Calu3 (cell line): ENCODE data around the gene P3H3. TPM values are rescaled to one million over a fixed set of nuclear protein-coding genes. Genes with fewer than 3 reads are reported as not detected.

Experiments used
- BruUV-seq: library from RNA; stranded (reverse); fragments of 400-500 nt; replicated peaks from 2 replicates; lab custom pipeline; 2021; lab: Mats Ljungman, UMichigan
- CTCF ChIA-PET: fragments of 300-600 bp; sonication (Branson Sonifier 250); formaldehyde crosslinking; loops from one replicate; lab custom pipeline; 2022; ENCODE audit warnings: antibody characterized with exemption; lab: Charles Lee
- DNase-seq: peaks from one replicate; pipeline ENCODE4 v3.0.0; 2022
- H3K27ac Mint-ChIP-seq: one replicate; pipeline ENCODE4 v1.8.0; 2022; ENCODE audit warnings: mixed read lengths; ENCODE audit not compliant: unreplicated experiment
- H3K27me3 Mint-ChIP-seq: one replicate; pipeline ENCODE4 v1.8.0; 2022; ENCODE audit warnings: mixed read lengths; ENCODE audit not compliant: unreplicated experiment
- H3K36me3 Mint-ChIP-seq: one replicate; pipeline ENCODE4 v1.8.0; 2022; ENCODE audit warnings: mild to moderate bottlenecking, moderate library complexity, mixed read lengths; ENCODE audit not compliant: insufficient read depth, unreplicated experiment
- H3K4me1 Mint-ChIP-seq: one replicate; pipeline ENCODE4 v1.8.0; 2022; ENCODE audit warnings: mild to moderate bottlenecking, low read depth, mixed read lengths; ENCODE audit not compliant: unreplicated experiment
- H3K4me3 Mint-ChIP-seq: one replicate; pipeline ENCODE4 v1.8.0; 2022; ENCODE audit warnings: mild to moderate bottlenecking, low read depth, moderate library complexity, mixed read lengths; ENCODE audit not compliant: unreplicated experiment
- H3K9me3 Mint-ChIP-seq: one replicate; pipeline ENCODE4 v1.8.0; 2022; ENCODE audit warnings: low read depth, mixed read lengths; ENCODE audit not compliant: unreplicated experiment
- CTCF ChIP-seq: fragments of 200-600 bp; IDR thresholded peaks from one replicate; pipeline ENCODE4 v1.8.0; 2022; ENCODE audit warnings: antibody characterized with exemption; ENCODE audit not compliant: unreplicated experiment
- intact Hi-C: fragments of 100-400 bp; cut with micrococcal nuclease; formaldehyde crosslinking; loops from one replicate; pipeline ENCODE4 v1.10.0; 2022; ENCODE audit not compliant: unreplicated experiment
- total RNA-seq: library from RNA; stranded (reverse); gene quantifications from 2 replicates; pipeline ENCODE4 v1.2.3, GENCODE V29; 2022

The P3H3 gene
- total RNA-seq, 1 experiment from 2014 or later, result 0.45 TPM

- no peak for DNase-seq
- CTCF ChIA-PET, result no interaction called here
- H3K36me3 Mint-ChIP-seq, result no peaks in the 10 kb centered on the region
- no TSS peak for BruUV-seq
- H3K27me3 Mint-ChIP-seq, result peaks cover 28% of the 10 kb centered on the region
- no peak overlapping the region for H3K27ac Mint-ChIP-seq
- H3K4me3 Mint-ChIP-seq, result no peak overlapping the region
- H3K4me1 Mint-ChIP-seq, result peaks cover 4% of the 10 kb centered on the region
- H3K9me3 Mint-ChIP-seq, result no peaks in the 10 kb centered on the region
- no peak for TF ChIP-seq CTCF
- intact Hi-C loops, result no loop called here
These were observed 43.9 kb upstream of the P3H3 start for GRCh38 chr12:6784296-6784695.

GRCh38 chr12:6784761-6785160 is 43.4 kb upstream of the P3H3 start:
- Mint-ChIP-seq H3K4me3 (no peak overlapping the region), H3K27me3 (peaks cover 32% of the 10 kb centered on the region), H3K27ac (no peak overlapping the region), H3K4me1 (no peaks in the 10 kb centered on the region), H3K9me3 (no peaks in the 10 kb centered on the region), H3K36me3 (no peaks in the 10 kb centered on the region)
- intact Hi-C loops, result no loop called here
- CTCF ChIA-PET, result no interaction called here
- no peak for TF ChIP-seq CTCF
- BruUV-seq, result no TSS peak
- no peak for DNase-seq

- no peaks in the 10 kb centered on the region for H3K4me1 Mint-ChIP-seq
- H3K27ac Mint-ChIP-seq, result no peak overlapping the region
- TF ChIP-seq CTCF, result no peak
- H3K4me3 Mint-ChIP-seq, result no peak overlapping the region
- CTCF ChIA-PET, result no interaction called here
- DNase-seq, result no peak
- no TSS peak for BruUV-seq
- no peaks in the 10 kb centered on the region for H3K36me3 Mint-ChIP-seq
- peaks cover 42% of the 10 kb centered on the region for H3K27me3 Mint-ChIP-seq
- intact Hi-C loops, result no loop called here
- H3K9me3 Mint-ChIP-seq, result no peaks in the 10 kb centered on the region
These were observed 41.7 kb upstream of the P3H3 start for GRCh38 chr12:6786416-6787094.

- Mint-ChIP-seq H3K36me3 (no peaks in the 10 kb centered on the region), H3K27ac (no peak overlapping the region), H3K27me3 (peaks cover 50% of the 10 kb centered on the region), H3K9me3 (no peaks in the 10 kb centered on the region), H3K4me1 (no peaks in the 10 kb centered on the region), H3K4me3 (no peak overlapping the region)
- intact Hi-C loops, result no loop called here
- no peak for DNase-seq
- TF ChIP-seq CTCF, result no peak
- CTCF ChIA-PET, result interaction anchor here (0.7 kb wide), 2 partner anchors 57 to 130 kb away, joined by 3 to 6 read pairs; no protein-coding TSS in a partner anchor
- BruUV-seq, result no TSS peak
These were observed 40.9 kb upstream of the P3H3 start for GRCh38 chr12:6787309-6787708.
